LoVo (cell line): ENCODE data around the gene DPP10.
"Not testable (repeated sequence)": the region's sequence is repeated elsewhere in the genome, so short reads cannot be mapped to it uniquely, and the experiment has no call there.

ENCODE experiments used
- DNase-seq: peaks from one replicate; pipeline ENCODE4 v3.0.0-alpha.2; 2016; ENCODE audit warnings: low spot score

DPP10 gene

GRCh38 chr2:115427436-115427835 lies 985.0 kb downstream of the DPP10 start:
- no peak for DNase-seq

- DNase-seq: not testable (repeated sequence)
Observed at GRCh38 chr2:115440746-115441145, 998.3 kb downstream of the DPP10 start.

GRCh38 chr2:115443539-115444185 lies 1001.2 kb downstream of the DPP10 start:
- no peak for DNase-seq

- DNase-seq: no peak
Observed at GRCh38 chr2:115460008-115460407, 1017.6 kb downstream of the DPP10 start.

- no peak for DNase-seq
Observed at GRCh38 chr2:115480741-115481140, 1038.3 kb downstream of the DPP10 start.

GRCh38 chr2:115481842-115482241 lies 1039.4 kb downstream of the DPP10 start:
- no peak for DNase-seq

GRCh38 chr2:115483666-115484065 lies 1041.2 kb downstream of the DPP10 start:
- no peak for DNase-seq

GRCh38 chr2:115484486-115484885 lies 1042.0 kb downstream of the DPP10 start:
- DNase-seq: no peak

- no peak for DNase-seq
Observed at GRCh38 chr2:115484983-115485382, 1042.5 kb downstream of the DPP10 start.

GRCh38 chr2:115491186-115491793 lies 1048.8 kb downstream of the DPP10 start:
- no peak for DNase-seq

- DNase-seq: no peak
Observed at GRCh38 chr2:115505331-115505730, 1062.9 kb downstream of the DPP10 start.

GRCh38 chr2:115520727-115521126 lies 1078.3 kb downstream of the DPP10 start:
- DNase-seq: no peak

- no peak for DNase-seq
Observed at GRCh38 chr2:115524452-115524851, 1082.0 kb downstream of the DPP10 start.

- DNase-seq: no peak
Observed at GRCh38 chr2:115529627-115530026, 1087.2 kb downstream of the DPP10 start.

GRCh38 chr2:115533081-115533480 lies 1090.6 kb downstream of the DPP10 start:
- no peak for DNase-seq

- DNase-seq: no peak
Observed at GRCh38 chr2:115541814-115542213, 1099.4 kb downstream of the DPP10 start.

GRCh38 chr2:115542331-115542730 lies 1099.9 kb downstream of the DPP10 start:
- no peak for DNase-seq

- no peak for DNase-seq
Observed at GRCh38 chr2:115543024-115543423, 1100.6 kb downstream of the DPP10 start.

- no peak for DNase-seq
Observed at GRCh38 chr2:115543461-115543860, 1101.0 kb downstream of the DPP10 start.

GRCh38 chr2:115549611-115550130 lies 1107.2 kb downstream of the DPP10 start:
- no peak for DNase-seq

GRCh38 chr2:115552726-115553125 lies 1110.3 kb downstream of the DPP10 start:
- DNase-seq: no peak

GRCh38 chr2:115554153-115554552 lies 1111.7 kb downstream of the DPP10 start:
- no peak for DNase-seq

GRCh38 chr2:115558725-115559124 lies 1116.3 kb downstream of the DPP10 start:
- no peak for DNase-seq

- no peak for DNase-seq
Observed at GRCh38 chr2:115560666-115561065, 1118.2 kb downstream of the DPP10 start.
